Fibroblast of skin of right quadriceps (primary cell): ENCODE data around the gene TEF.

Source experiments
- DNase-seq: peaks from one replicate; pipeline ENCODE4 v3.0.0-alpha.2; 2013

Gene TEF

GRCh38 chr22:41381329-41382097, at the start of gene TEF:
Gene TEF, plus strand, starts transcription at chr22:41381942. Its CDS starts 103 bp downstream, at chr22:41382045.
- peak; percentile 99 for DNase-seq

- DNase-seq = no peak
These were observed 49.4 kb upstream of the TEF start for GRCh38 chr22:41332217-41332939.

GRCh38 chr22:41333806-41334205, 47.9 kb upstream of the TEF start:
- DNase-seq = no peak

GRCh38 chr22:41334215-41334614, 47.5 kb upstream of the TEF start:
- DNase-seq = no peak

GRCh38 chr22:41334951-41335635, 46.6 kb upstream of the TEF start:
- no peak for DNase-seq

GRCh38 chr22:41338614-41339212, 43.0 kb upstream of the TEF start:
- no peak for DNase-seq

GRCh38 chr22:41339823-41340222, 41.9 kb upstream of the TEF start:
- DNase-seq = no peak

- no peak for DNase-seq
These were observed 41.4 kb upstream of the TEF start for GRCh38 chr22:41340357-41340756.

- no peak for DNase-seq
These were observed 40.7 kb upstream of the TEF start for GRCh38 chr22:41341012-41341411.

GRCh38 chr22:41341990-41342389, 39.8 kb upstream of the TEF start:
- no peak for DNase-seq

GRCh38 chr22:41343300-41343699, 38.4 kb upstream of the TEF start:
- DNase-seq = no peak

- DNase-seq = no peak
These were observed 38.0 kb upstream of the TEF start for GRCh38 chr22:41343717-41344116.

- DNase-seq = no peak
These were observed 37.5 kb upstream of the TEF start for GRCh38 chr22:41344189-41344788.

- DNase-seq = no peak
These were observed 35.9 kb upstream of the TEF start for GRCh38 chr22:41345807-41346335.

GRCh38 chr22:41347066-41347859, 34.5 kb upstream of the TEF start:
- DNase-seq = no peak

GRCh38 chr22:41348964-41349484, 32.7 kb upstream of the TEF start:
- DNase-seq = no peak

GRCh38 chr22:41350087-41350486, 31.7 kb upstream of the TEF start:
- DNase-seq = peak; percentile 23

GRCh38 chr22:41351011-41351410, 30.7 kb upstream of the TEF start:
- no peak for DNase-seq

GRCh38 chr22:41352058-41352457, 29.7 kb upstream of the TEF start:
- peak; percentile 57 for DNase-seq

GRCh38 chr22:41353862-41354575, 27.7 kb upstream of the TEF start:
- DNase-seq = no peak

GRCh38 chr22:41354979-41355378, 26.8 kb upstream of the TEF start:
- DNase-seq = no peak
